HCT116 (cell line): ENCODE results near the gene KIF26B. TPM values are rescaled to one million over a fixed set of nuclear protein-coding genes. Genes with fewer than 3 reads are reported as not detected.

Experiments
- ATAC-seq: fragments of 200-7000 bp; cut with Tn5 transposase; 2 replicates; pipeline ENCODE4 v1.9.1; 2020; ENCODE audit warnings: mild to moderate bottlenecking, moderate library complexity
- BruUV-seq: library from RNA; stranded (reverse); fragments of 400-500 nt; replicated peaks from 2 replicates; lab custom pipeline; 2021; lab: Mats Ljungman, UMichigan
- CTCF ChIA-PET: fragments of 300-600 bp; sonication (Branson Sonifier 250); formaldehyde crosslinking; loops from one replicate; lab custom pipeline; 2021; ENCODE audit warnings: antibody characterized with exemption; lab: Charles Lee
- POLR2A ChIA-PET: fragments of 300-600, 350-600 bp; sonication (Branson Sonifier 250); formaldehyde crosslinking; loops from one replicate; lab custom pipeline; 2021; ENCODE audit warnings: antibody characterized with exemption; lab: Charles Lee
- RAD21 ChIA-PET, 2 experiments: fragments of 300-600 bp; sonication (Branson Sonifier 250); formaldehyde crosslinking; loops; one replicate each; lab custom pipeline; 2023; ENCODE audit warnings: low total read pairs in 2 of 2; ENCODE audit not compliant: uncharacterized antibody in 2 of 2, unreplicated experiment in 2 of 2, low non-redundant PET in 1 of 2; lab: Charles Lee
- DNase-seq: peaks from one replicate; pipeline ENCODE4 v3.0.0-alpha.2; 2010; ENCODE audit warnings: low read depth, low spot score
- H2AFZ ChIP-seq: fragments of 200-600 bp; shearing (Covaris generic), sonication (generic); 2 replicates; pipeline ENCODE4 v1.6.1; 2017; ENCODE audit warnings: low read depth, mixed run types, mixed read lengths, antibody characterized with exemption, low read length; ENCODE audit not compliant: poor library complexity, severe bottlenecking
- H3K27ac ChIP-seq: 2 replicates; pipeline ENCODE4 v1.5.1; 2012; ENCODE audit warnings: low read depth, low read length
- H3K27me3 ChIP-seq: fragments of 200-600 bp; sonication (generic); 2 replicates; pipeline ENCODE4 v1.6.1; 2016; ENCODE audit warnings: mixed run types, low read length, mixed read lengths; ENCODE audit not compliant: insufficient read depth
- H3K36me3 ChIP-seq, 2 experiments: fragments of 200-500 bp in 1 of 2; fragments of 200-600 bp in 1 of 2; sonication (Bioruptor generic) in 1 of 2; sonication (generic) in 1 of 2; 2 replicates each; pipeline versions ENCODE4 v1.5.1 to v1.6.1; 2014 to 2016; ENCODE audit warnings: low read length in 2 of 2, inconsistent platforms in 1 of 2, mixed read lengths in 1 of 2, mixed run types in 1 of 2; ENCODE audit not compliant: insufficient read depth in 2 of 2, control insufficient read depth in 1 of 2
- H3K4me1 ChIP-seq, 2 experiments: fragments of 200-600 bp in 1 of 2; sonication (generic) in 1 of 2; 2 replicates each; pipeline versions ENCODE4 v1.5.1 to v1.6.1; 2012 to 2017; ENCODE audit warnings: low read length in 2 of 2, inconsistent platforms in 1 of 2, mild to moderate bottlenecking in 1 of 2, mixed read lengths in 1 of 2, mixed run types in 1 of 2, moderate library complexity in 1 of 2; ENCODE audit not compliant: insufficient read depth in 2 of 2, control insufficient read depth in 1 of 2
- H3K4me2 ChIP-seq: fragments of 200-600 bp; sonication (generic); 2 replicates; pipeline ENCODE4 v1.6.1; 2017; ENCODE audit warnings: mixed run types, low read length, mixed read lengths
- H3K4me3 ChIP-seq, 2 experiments: fragments of 200-600 bp in 1 of 2; sonication (generic) in 1 of 2; replicated peaks in 1 of 2; 2 replicates each; pipeline ENCODE4 v1.5.1; 2011 to 2016; ENCODE audit warnings: low read length in 2 of 2, control low read depth in 1 of 2, low read depth in 1 of 2, mild to moderate bottlenecking in 1 of 2, mixed read lengths in 1 of 2, mixed run types in 1 of 2
- H3K79me2 ChIP-seq: fragments of 200-600 bp; sonication (generic); 2 replicates; pipeline ENCODE4 v1.6.1; 2017; ENCODE audit warnings: mild to moderate bottlenecking, mixed run types, low read length, moderate library complexity, mixed read lengths; ENCODE audit not compliant: insufficient read depth
- H3K9ac ChIP-seq: fragments of 200-600 bp; sonication (generic); 2 replicates; pipeline ENCODE4 v1.6.1; 2016; ENCODE audit warnings: low read length, mixed read lengths
- H3K9me2 ChIP-seq: fragments of 200-600 bp; sonication (generic), shearing (Covaris generic); 2 replicates; pipeline ENCODE4 v1.6.1; 2017; ENCODE audit warnings: mixed run types, mild to moderate bottlenecking, moderate library complexity; ENCODE audit not compliant: insufficient read depth
- H3K9me3 ChIP-seq, 2 experiments: fragments of 200-500 bp in 1 of 2; fragments of 200-600 bp in 1 of 2; sonication (Bioruptor generic) in 1 of 2; sonication (generic) in 1 of 2; 2 replicates each; pipeline ENCODE4 v1.6.1; 2014 to 2017; ENCODE audit warnings: low read length in 2 of 2, mixed read lengths in 2 of 2, inconsistent platforms in 1 of 2, low read depth in 1 of 2, mild to moderate bottlenecking in 1 of 2, mixed run types in 1 of 2, moderate library complexity in 1 of 2; ENCODE audit not compliant: control insufficient read depth in 1 of 2, insufficient read depth in 1 of 2
- H4K20me1 ChIP-seq: fragments of 200-600 bp; sonication (generic), shearing (Covaris generic); 2 replicates; pipeline ENCODE4 v1.6.1; 2017; ENCODE audit warnings: mixed run types, mild to moderate bottlenecking, moderate library complexity; ENCODE audit not compliant: insufficient read depth
- ATF3 ChIP-seq: IDR thresholded peaks from 2 replicates; pipeline ENCODE4 v1.6.1; 2012
- CBX3 ChIP-seq: IDR thresholded peaks from 2 replicates; pipeline ENCODE4 v1.6.1; 2012; ENCODE audit warnings: low read depth
- CEBPB ChIP-seq: IDR thresholded peaks from 2 replicates; pipeline ENCODE4 v1.6.1; 2012; ENCODE audit warnings: low read depth
- CTCF ChIP-seq, 3 experiments: fragments of 200-600 bp in 1 of 3; sonication (generic) in 1 of 3; IDR thresholded peaks in 2 of 3; conservative IDR thresholded peaks in 1 of 3; 2 replicates each; pipeline ENCODE4 v1.5.1; 2012 to 2017; ENCODE audit warnings: low read depth in 2 of 3, low read length in 2 of 3, antibody characterized with exemption in 1 of 3, borderline replicate concordance in 1 of 3, control low read depth in 1 of 3, mild to moderate bottlenecking in 1 of 3, mixed read lengths in 1 of 3, mixed run types in 1 of 3, moderate library complexity in 1 of 3; ENCODE audit not compliant: insufficient read depth in 1 of 3
- ELF1 ChIP-seq: IDR thresholded peaks from 2 replicates; pipeline ENCODE4 v1.6.1; 2012; ENCODE audit warnings: low read depth, borderline replicate concordance
- EZH2 ChIP-seq: fragments of 200-600 bp; sonication (generic); IDR thresholded peaks from 2 replicates; pipeline ENCODE4 v1.6.1; 2017; ENCODE audit warnings: antibody characterized with exemption, mixed run types
- EZH2phosphoT487 ChIP-seq: fragments of 200-600 bp; IDR thresholded peaks from 2 replicates; pipeline ENCODE4 v1.6.1; 2018; ENCODE audit warnings: antibody characterized with exemption, borderline replicate concordance
- FOSL1 ChIP-seq: IDR thresholded peaks from 2 replicates; pipeline ENCODE4 v1.6.1; 2012; ENCODE audit warnings: low read depth
- JUND ChIP-seq: IDR thresholded peaks from 2 replicates; pipeline ENCODE4 v1.6.1; 2012
- MAX ChIP-seq: IDR thresholded peaks from 2 replicates; pipeline ENCODE4 v1.6.1; 2012
- POLR2AphosphoS5 ChIP-seq: IDR thresholded peaks from 2 replicates; pipeline ENCODE4 v1.6.1; 2011; ENCODE audit warnings: mild to moderate bottlenecking, low read depth, low read length, moderate library complexity
- RAD21 ChIP-seq: IDR thresholded peaks from 2 replicates; pipeline ENCODE4 v1.6.1; 2012; ENCODE audit warnings: low read depth, mild to moderate bottlenecking
- REST ChIP-seq: IDR thresholded peaks from 2 replicates; pipeline ENCODE4 v1.6.1; 2012; ENCODE audit warnings: low read depth
- SIN3A ChIP-seq: IDR thresholded peaks from 2 replicates; pipeline ENCODE4 v1.6.1; 2012; ENCODE audit warnings: low read depth
- TCF7L2 ChIP-seq: IDR thresholded peaks from 2 replicates; pipeline ENCODE4 v1.7.0; 2011; ENCODE audit warnings: borderline replicate concordance, inconsistent platforms; ENCODE audit not compliant: insufficient read depth, insufficient read length; ENCODE audit errors: extremely low read depth
- YY1 ChIP-seq: IDR thresholded peaks from 2 replicates; pipeline ENCODE4 v1.6.1; 2011; ENCODE audit warnings: low read length, low read depth, moderate library complexity, mild to moderate bottlenecking; ENCODE audit not compliant: insufficient replicate concordance; ENCODE audit errors: extremely low read depth
- ZBTB33 ChIP-seq: IDR thresholded peaks from 2 replicates; pipeline ENCODE4 v1.6.1; 2011; ENCODE audit warnings: mild to moderate bottlenecking, low read length, moderate library complexity; ENCODE audit not compliant: insufficient replicate concordance; ENCODE audit errors: extremely low read depth
- ZFX ChIP-seq: fragments of 450-650 bp; IDR thresholded peaks from 2 replicates; pipeline ENCODE4 v1.6.1; 2017
- ZNF274 ChIP-seq: fragments of 200-500 bp; sonication (Bioruptor generic); IDR thresholded peaks from 2 replicates; pipeline ENCODE4 v1.6.1; 2014; ENCODE audit warnings: mild to moderate bottlenecking, low read depth, low read length, inconsistent platforms
- intact Hi-C: fragments of 100-400 bp; cut with micrococcal nuclease; formaldehyde crosslinking; loops from 2 replicates; pipeline ENCODE4 v1.10.0; 2022
- total RNA-seq: library from RNA; stranded (reverse); gene quantifications from one replicate; pipeline ENCODE4 v1.2.1, GENCODE V29; 2021; ENCODE audit not compliant: unreplicated experiment

The KIF26B gene
- total RNA-seq, 1 experiment from 2014 or later: 0.49 TPM

GRCh38 chr1:245290836-245291235, 136.1 kb downstream of the KIF26B start:
- Histone ChIP-seq H4K20me1 (no peaks in the 10 kb centered on the region), H3K27me3 (peaks cover 5% of the 10 kb centered on the region; the same call in 1 of the 2 replicates), H3K9me3 (no peaks in the 10 kb centered on the region), H3K4me2 (no peak overlapping the region), H3K79me2 (no peaks in the 10 kb centered on the region), H3K9ac (no peak overlapping the region), H2AFZ (no peak overlapping the region), H3K4me1 (no peaks in the 10 kb centered on the region), H3K36me3 (no peaks in the 10 kb centered on the region), H3K9me2 (no peaks in the 10 kb centered on the region), H3K27ac (no peak overlapping the region), H3K4me3 (no peak overlapping the region)
- no peak for DNase-seq
- TF ChIP-seq FOSL1 (no peak), ZNF274 (no peak), MAX (no peak), EZH2phosphoT487 (no peak), ZFX (no peak), REST (no peak), JUND (no peak), POLR2AphosphoS5 (no peak), CBX3 (no peak), RAD21 (no peak), TCF7L2 (no peak), EZH2 (no peak), ATF3 (no peak), SIN3A (no peak), ELF1 (no peak), YY1 (no peak), CTCF (IDR thresholded peaks at IDR 0.05 in 2 of 3, conservative IDR thresholded peaks at IDR 0.05 in 1 of 3; ENCODE audit: borderline replicate concordance in 1 of 3, insufficient read depth in 1 of 3, low read depth in 2 of 3, low read length in 2 of 3) (no peak), ZBTB33 (no peak), CEBPB (no peak)
- ChIA-PET CTCF (no interaction called here), POLR2A (no interaction called here), RAD21 (no interaction called here)
- no TSS peak for BruUV-seq
- ATAC-seq: no peak
- intact Hi-C loops: no loop called here
